H4 (cell line): ENCODE measurements around the gene RAD23A. TPM values are rescaled to one million over a fixed set of nuclear protein-coding genes. Genes with fewer than 3 reads are reported as not detected.

ENCODE experiments used
- DNase-seq: peaks from one replicate; pipeline ENCODE4 v3.0.0-alpha.2; 2015; ENCODE audit warnings: low spot score
- total RNA-seq: library from RNA; depleted of rRNA; stranded (reverse); fragments of >200 nt; shearing (Covaris generic); gene quantifications from 2 replicates; pipeline ENCODE4 v1.2.3, GENCODE V29; 2014; rRNA removed

The RAD23A gene
- total RNA-seq, 1 experiment from 2014 or later: 209 TPM

- no peak for DNase-seq
These were observed 57.4 kb downstream of the RAD23A start for GRCh38 chr19:13003081-13003480.

Other genes with a start within 250 kb of the RAD23A start
- gene FBXW9, start 249.2 kb upstream of the RAD23A start, total RNA-seq: 6.4 and 12.7 TPM in 2 replicates
- gene TNPO2, start 221.9 kb upstream of the RAD23A start, total RNA-seq: 30.1 and 33.0 TPM in 2 replicates
- 238 and 271 TPM in 2 replicates for gene TRIR, start 211.2 kb upstream of the RAD23A start, total RNA-seq
- 85.4 and 94.4 TPM in 2 replicates for gene GET3, start 208.4 kb upstream of the RAD23A start, total RNA-seq
- 0.06 TPM in 1 of 2 replicates, not detected in the other for gene BEST2, start 194.1 kb upstream of the RAD23A start, total RNA-seq
- 8.6 and 13.0 TPM in 2 replicates for gene HOOK2, start 170.3 kb upstream of the RAD23A start, total RNA-seq
- gene JUNB, start 154.4 kb upstream of the RAD23A start, total RNA-seq: 55.7 and 71.3 TPM in 2 replicates
- gene PRDX2, start 144.1 kb upstream of the RAD23A start, total RNA-seq: 6.1 and 6.7 TPM in 2 replicates
- gene THSD8, start 143.8 kb upstream of the RAD23A start, total RNA-seq: not detected in 2 replicates
- 74.2 and 92.1 TPM in 2 replicates for gene RNASEH2A, start 139.3 kb upstream of the RAD23A start, total RNA-seq
- gene RTBDN, start 111.3 kb upstream of the RAD23A start, total RNA-seq: not detected in 2 replicates
- gene MAST1, start 107.3 kb upstream of the RAD23A start, total RNA-seq: 5.7 TPM in 1 of 2 replicates, not detected in the other
- 64.4 and 68.8 TPM in 2 replicates for gene DNASE2, start 64.4 kb upstream of the RAD23A start, total RNA-seq
- gene KLF1, start 58.7 kb upstream of the RAD23A start, total RNA-seq: not detected in 2 replicates
- gene GCDH, start 54.7 kb upstream of the RAD23A start, total RNA-seq: 31.0 and 38.3 TPM in 2 replicates
- gene SYCE2, start 26.6 kb upstream of the RAD23A start, total RNA-seq: 1.6 and 2.5 TPM in 2 replicates
- gene FARSA, start 12.2 kb upstream of the RAD23A start, total RNA-seq: 59.4 and 90.9 TPM in 2 replicates
- 1,463 and 1,526 TPM in 2 replicates for gene CALR, start 7.3 kb upstream of the RAD23A start, total RNA-seq
- gene GADD45GIP1, start 11.4 kb downstream of the RAD23A start, total RNA-seq: 46.3 and 47.4 TPM in 2 replicates
- gene DAND5, start 23.7 kb downstream of the RAD23A start, total RNA-seq: 0.06 TPM in 1 of 2 replicates, not detected in the other
- gene NFIX, start 49.6 kb downstream of the RAD23A start, total RNA-seq: 9.6 and 13.8 TPM in 2 replicates
- not detected in 2 replicates for gene LYL1, start 157.0 kb downstream of the RAD23A start, total RNA-seq
- gene TRMT1, start 170.9 kb downstream of the RAD23A start, total RNA-seq: 22.5 and 35.1 TPM in 2 replicates
- gene NACC1, start 172.4 kb downstream of the RAD23A start, total RNA-seq: 46.2 and 55.0 TPM in 2 replicates
- gene STX10, start 204.5 kb downstream of the RAD23A start, total RNA-seq: 68.5 and 94.4 TPM in 2 replicates
- 6.4 and 14.6 TPM in 2 replicates for gene IER2, start 204.5 kb downstream of the RAD23A start, total RNA-seq